GM18508 (cell line): ENCODE measurements around the gene INSL3.

ENCODE experiments used
- ATAC-seq: cut with Tn5 transposase; IDR thresholded peaks from one replicate; pipeline ENCODE4 v1.9.1; 2021; ENCODE audit warnings: moderate number of reproducible peaks; ENCODE audit not compliant: insufficient read depth, unreplicated experiment

Gene INSL3

DNA sequence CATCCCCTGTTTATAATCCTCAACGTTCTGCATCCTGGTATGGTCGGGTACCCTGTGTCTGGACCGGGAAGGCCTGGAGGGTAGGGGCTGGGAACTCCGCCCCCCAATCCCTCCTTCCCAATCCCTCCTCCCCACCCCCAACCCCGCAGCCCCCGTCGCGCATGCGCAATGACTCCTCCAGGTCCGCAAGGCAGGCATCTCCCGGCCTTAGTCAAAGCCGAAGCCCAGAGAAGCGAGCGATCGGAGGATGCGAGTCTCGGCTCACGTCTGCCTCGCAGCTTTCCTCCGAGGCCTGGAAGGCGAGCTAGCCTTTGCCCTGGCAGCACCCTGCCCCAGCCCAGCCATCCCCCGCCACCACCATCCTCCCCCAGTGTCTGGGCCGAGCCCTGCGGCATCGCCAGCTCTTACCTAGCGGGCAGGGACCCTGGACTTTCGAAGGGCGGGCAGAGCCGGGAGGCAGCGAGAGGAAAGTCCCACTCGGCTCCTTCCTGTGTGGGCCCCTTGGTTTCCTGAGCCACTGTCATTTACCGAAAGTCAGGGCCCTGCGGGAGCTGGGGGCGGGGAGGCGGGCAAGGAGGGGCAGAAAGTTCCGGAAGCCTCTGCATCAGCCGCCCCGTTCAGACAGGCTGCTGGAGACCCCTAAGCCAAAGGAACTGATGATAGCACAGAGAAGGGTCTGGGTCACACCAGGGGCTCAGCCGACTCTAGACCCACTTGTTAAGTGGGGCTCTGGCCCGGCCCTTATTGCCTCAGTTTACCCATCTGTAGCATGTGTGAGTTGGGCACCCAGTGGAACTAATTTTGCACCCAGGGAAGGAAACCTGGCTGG, 26.4 kb upstream of the INSL3 start, which contains the start of gene JAK3:
Gene JAK3 (minus strand): TSS at position 445 of the 829 bp plus-strand sequence. CDS start 3,565 bp downstream, outside the sequence.
- ATAC-seq, result no peak

DNA sequence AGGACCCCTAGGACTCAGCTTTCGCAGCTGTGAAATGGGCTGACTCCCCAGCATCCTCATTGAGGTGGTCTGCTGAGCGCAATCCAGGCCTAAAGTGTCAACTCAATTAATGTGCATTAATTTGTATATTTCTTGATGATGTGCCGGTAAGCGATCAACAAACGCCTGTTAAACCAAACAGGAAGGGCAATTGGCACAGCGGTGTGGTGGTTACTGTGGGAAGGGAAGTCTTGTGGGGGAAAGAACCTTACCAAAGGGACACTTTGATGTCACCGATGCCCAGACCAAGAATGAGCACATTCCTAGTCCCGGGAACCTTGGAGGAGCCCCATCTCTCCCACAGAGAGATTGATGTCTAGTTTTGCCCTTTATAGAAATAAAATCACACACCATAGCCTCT, 24.8 kb upstream of the INSL3 start:
- no peak for ATAC-seq

DNA sequence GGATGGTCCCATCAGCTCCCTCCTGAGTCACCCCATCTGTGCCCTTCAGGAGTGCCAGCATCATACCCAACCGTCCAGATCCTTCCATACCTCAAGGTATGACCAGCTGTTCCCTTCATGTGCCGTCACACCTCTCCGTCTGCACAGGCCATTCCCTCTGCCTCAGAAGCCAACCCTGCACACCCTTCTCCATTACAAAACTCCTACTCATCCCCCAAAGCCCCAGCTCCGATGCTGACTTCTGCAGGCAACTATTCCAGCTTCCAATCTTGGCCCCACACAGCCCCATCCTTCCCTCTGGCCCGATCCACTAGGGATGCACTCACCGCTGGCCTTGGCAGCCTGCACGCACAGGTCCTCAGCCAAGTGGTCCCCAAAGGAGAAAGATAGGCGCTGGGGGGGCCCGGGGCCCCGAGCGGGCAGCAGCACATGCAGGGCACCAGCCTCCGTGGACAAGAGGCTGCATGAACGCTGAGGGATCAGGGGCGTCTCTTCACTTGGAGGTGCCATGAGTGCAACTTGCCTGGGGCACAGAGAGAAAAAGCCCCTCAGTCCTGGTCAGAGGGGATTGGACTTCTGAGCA, 22.7 kb upstream of the INSL3 start:
- ATAC-seq, result no peak

DNA sequence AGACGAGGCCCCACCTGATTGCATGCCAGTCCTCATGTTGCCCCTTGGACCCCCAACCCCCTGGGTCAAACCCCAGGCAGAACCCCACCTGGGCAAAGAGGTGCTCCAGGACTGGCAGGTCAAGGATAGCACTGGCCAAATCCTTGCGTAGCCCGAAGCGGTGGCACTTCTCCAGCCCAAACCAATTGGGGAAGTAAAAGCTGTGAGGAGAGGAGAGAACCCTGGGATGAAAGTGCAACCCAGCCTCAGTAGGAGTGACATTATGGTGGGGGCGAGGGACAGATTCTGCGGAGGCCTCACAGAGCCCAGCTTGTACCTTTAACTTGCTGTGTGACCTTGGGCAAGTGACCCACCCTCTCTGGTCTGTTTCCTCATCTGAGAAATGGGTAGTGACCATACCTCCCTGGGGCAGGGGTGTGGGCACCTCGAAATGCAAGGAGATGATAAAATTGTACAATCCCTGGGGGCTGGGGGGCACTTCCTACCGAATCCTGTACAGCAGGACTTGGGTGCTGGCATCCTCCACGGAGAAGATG, 22.0 kb upstream of the INSL3 start:
- no peak for ATAC-seq

DNA sequence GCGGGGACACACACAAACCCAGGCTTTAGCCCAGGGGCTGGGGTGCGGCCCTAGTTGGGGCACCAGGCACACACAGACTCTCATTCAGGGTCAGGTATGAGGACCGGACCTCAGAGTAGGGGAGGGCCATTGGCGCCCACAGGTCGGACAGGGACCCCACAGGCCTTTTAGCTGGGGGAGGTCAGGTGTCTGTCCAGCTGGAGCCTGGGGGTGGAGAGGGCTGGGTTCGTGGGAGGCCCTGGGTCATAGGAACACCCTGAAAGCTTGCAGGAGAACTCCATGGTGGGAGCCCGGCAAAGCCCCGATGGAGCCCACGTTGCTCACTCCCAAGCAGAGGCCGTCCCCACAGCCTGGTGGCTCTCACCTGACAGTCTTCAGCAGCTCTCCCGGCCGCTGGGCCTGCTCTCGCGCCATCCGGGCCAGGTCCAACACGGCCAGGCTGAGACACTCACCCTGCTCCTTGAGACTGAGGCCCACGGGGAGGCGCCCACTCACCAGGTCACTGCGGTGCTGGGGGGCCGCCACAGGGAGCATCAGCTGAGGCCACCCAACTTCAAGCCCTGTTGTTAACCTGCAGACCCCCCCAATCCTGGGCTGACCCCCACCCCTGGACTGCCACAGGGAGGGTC, 21.5 kb upstream of the INSL3 start:
- ATAC-seq, result no peak

DNA sequence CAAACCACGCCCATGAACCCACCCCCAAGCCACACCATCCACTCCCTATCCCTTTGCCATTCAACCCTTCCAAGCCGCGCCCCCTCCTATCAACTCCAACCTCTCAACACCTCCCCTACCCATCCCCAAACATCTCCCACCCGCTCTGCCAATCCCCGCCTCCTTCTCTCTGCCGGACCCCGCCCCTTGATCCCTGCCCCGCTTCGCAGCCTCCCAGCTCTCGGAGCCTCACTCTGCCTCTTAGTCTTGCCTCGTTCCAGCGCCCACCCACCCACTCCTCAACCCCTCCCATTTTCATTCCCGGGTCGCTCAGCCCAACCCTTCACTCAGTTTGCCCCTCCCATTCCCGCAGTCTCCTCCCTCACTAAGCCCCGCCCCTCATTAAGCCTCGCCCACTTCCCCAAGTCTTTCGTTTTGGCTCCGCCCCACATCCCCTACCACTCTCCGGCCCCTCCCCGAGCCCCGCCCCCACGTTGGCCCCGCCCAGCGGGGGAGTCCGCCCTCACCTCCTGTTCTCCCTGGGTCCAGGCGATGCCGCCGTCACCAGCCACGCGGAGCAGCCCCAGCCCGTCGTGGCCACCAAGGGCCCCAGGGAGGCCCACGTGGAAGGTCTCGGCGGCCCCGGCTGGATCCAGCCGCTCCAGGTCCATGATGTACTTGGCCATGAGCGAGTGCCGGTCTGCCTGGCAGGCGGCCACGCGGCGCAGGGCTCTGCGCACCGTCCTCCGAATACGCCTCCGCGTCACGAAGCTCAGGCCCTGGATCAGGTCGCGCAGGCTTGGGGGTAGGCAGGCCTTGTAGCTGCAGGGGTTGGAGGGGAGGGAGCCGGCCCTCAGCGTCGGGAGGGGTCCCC, 20.7 kb upstream of the INSL3 start:
- no peak for ATAC-seq

DNA sequence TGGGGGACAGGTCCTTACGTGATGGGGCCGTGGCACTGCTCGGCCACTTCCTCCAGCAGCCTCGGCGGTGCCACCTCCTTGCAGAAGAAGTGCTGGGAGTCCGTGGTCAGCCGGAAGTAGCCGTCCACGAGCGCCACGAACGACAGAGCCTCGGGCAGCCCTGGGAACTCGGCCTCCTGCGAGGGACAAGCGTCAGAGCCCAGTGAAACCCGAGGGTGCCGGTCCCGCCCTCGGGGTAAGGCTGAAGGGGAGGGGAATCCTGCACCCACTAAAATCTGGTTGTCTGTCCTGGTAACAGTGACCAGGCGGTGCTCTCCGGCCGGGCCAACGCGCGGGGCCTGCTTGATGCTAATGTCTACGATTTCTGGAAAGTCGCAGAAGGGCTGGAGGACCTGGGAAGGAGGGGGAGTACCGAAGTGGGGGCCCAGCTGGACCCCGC, 20.1 kb upstream of the INSL3 start:
- ATAC-seq, result no peak

DNA sequence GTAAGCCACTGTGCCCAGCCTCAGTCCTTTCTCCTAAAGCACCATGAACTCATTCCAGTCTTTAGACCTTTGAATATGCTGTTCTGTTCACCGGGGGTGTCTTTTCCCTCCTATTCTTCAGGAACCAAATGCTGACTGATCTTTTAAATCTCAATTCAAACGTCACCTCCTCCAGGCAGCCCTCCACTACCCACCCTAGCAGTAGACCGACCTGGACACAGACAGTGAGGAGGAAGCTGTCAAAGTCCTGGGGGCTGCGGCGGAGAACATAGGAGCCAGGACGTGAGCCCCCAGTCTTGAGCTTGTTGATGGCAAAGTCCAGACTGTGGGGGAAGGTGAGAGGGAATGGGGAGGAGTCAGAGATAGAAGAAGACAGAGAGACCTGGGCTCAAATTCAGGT, 18.7 kb upstream of the INSL3 start:
- no peak for ATAC-seq

DNA sequence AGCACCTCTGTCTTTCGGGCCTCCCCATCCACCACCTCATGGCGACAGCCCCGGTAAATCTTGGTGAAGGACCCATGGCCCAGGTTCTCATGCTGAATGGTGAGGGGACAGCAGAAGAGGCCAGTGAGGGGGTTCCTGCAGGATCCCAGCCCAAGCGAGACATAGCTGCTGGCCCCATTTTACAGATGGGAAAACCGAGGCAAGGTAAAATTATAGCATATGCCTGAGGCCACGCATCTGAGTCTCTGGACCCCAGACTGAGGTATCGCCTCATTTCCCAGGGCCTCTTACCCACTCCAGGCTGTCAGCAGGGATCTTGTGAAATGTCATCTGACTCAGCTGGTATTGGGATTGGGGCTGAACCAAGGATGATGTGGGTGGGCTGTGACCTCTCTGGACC, 16.7 kb upstream of the INSL3 start:
- no peak for ATAC-seq

DNA sequence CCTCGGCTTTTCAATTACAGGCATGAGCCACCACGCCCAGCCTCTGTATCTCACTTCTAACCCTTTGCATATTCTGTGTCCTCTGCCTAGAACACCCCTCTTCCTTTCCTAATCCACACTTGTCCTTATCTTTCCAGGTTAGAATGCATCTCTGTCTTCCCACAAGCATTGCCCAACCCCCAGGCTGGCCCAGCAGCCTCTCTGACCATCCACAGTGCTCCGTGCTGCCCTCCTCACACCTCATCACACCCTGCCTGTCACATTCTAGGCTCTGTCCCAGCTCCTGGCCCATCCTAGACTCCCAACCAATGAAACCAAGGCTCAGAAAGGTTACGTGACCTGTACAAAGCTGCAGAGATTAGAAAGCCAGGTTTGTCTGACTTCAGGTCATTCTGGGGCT, 15.2 kb upstream of the INSL3 start:
- ATAC-seq, result no peak

DNA sequence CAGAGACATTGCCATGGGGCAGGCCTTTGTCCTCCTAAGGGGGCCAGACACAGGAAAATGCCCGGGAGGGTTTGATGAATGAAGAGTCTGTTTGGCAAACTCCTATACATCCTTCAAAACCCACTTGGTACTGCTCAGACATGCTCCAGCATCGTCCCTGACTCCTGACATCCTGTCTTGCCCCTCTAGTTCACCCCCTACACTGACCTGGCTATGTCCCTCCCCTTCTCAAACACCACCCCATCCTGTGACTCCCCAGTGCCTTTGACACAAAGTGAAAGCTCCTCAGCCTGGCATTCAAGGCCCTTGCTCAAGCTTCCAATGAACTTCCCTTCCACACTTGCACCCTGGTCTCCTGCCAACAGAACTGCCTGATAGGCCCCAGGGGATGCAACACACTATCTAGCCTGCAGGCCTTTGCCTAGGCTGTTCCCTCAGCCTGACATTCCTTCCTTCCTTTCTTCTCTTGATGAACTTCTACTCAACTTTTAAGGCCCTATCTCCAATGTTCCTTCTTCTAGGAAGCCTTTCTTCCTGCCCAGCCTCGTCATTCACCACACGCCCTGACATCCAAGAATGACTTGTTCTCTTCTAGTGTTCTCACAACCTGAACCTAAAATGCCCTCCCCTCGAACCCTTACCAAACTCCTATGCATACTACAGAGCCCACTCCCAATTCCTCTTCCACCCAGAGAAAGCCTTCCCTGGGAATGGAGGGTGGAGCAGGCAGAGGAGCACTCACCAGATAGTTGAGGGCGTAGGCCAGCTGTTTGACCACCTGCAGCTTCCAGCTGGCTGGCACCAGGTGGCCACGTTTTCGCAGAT, 14.1 kb upstream of the INSL3 start:
- no peak for ATAC-seq

DNA sequence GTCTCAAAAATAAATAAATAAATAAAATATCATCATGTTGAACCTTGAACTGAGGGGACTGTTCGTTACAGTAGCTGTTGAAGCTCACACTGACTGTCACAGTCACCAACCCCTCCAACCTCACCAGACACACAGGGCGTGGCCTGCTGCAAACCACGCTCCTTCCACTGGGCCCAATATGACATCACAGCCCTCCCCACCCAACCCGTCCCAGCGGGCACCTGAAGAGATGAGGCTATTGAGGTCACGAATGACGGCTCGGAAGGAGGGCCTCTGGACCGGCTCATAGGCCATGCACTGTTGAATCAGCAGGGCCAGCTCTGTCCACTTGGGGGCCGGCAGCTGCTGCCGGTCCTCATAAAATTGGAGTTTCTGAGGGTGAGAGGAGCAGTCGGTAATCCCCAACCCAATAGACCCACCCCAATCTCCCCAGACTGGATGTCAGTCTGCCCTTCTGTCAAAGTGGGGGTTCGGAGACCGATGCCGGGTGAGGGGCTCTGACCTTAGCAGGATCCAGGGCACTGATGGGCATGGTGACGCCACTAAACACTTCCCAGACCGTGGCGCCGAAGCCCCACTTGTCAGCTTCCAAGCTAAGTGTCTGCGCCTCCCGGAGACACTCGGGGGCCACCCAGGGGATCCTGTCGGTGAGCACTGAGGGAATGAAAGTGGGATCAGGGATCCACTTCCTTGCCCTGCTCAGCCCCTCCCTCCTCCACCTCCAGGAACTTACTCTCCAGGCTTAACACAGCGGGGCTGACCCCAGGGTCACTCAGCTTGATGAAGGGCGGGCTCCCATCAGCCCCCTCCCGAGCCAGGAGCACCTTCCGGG, 13.2 kb upstream of the INSL3 start:
- ATAC-seq, result no peak

DNA sequence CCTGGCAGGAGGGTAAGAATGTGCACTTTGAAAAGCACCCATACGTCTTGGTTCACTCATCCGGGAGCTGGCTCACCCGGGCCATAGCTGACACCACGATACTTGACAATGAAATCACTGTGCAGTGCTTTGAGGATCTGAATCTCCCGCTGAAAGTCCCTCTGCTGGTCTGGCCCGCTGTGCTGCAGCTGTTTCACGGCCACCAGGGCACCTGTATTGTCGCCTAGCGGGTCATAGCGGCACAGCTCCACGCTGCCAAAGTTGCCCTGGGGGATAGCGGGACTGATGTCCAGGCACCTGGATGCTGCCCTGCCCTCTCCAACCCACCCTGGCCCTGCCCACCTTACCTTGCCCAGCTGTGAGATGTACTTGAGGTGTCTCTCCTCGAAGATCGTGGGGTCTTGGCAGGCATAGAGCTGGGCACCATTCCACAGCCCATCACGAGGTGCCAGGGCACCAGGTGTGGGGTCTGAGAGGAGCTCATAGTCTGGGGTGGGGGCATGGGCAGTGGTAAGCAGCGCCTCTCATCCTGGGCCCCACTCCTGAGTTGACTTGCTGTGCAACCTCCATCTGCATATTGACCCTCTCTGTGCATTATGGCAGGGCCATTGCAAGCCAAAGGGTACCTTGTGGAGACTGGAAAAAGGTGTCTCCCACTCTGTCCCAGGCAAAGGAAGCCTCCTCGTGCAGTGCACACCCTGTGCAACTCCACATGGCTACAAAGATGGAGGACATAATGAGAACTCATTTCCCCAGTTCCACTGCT, 11.3 kb upstream of the INSL3 start:
- no peak for ATAC-seq

DNA sequence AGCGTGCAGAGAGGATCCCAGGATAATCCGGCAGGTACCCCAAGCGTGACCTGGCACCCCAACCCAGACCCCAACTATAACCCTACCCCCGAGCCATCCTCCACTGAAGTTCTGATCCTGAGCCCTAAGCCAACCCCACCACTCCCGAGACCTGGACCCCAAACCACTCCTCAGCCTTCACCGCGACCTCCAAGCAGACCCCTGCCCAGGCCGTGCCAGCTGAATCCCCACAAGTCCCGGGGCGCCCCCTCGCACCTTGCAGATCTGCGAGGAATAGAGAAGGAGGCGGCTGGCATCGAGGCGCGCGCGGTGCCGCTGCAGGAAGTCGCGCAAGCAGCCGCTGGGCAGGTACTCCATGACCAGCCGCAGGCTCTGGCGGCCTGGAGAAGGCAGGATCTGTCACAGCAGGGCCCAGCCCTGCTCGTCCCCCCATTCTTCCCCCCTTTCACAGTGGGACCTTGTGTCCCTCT, 10.1 kb upstream of the INSL3 start:
- no peak for ATAC-seq

DNA sequence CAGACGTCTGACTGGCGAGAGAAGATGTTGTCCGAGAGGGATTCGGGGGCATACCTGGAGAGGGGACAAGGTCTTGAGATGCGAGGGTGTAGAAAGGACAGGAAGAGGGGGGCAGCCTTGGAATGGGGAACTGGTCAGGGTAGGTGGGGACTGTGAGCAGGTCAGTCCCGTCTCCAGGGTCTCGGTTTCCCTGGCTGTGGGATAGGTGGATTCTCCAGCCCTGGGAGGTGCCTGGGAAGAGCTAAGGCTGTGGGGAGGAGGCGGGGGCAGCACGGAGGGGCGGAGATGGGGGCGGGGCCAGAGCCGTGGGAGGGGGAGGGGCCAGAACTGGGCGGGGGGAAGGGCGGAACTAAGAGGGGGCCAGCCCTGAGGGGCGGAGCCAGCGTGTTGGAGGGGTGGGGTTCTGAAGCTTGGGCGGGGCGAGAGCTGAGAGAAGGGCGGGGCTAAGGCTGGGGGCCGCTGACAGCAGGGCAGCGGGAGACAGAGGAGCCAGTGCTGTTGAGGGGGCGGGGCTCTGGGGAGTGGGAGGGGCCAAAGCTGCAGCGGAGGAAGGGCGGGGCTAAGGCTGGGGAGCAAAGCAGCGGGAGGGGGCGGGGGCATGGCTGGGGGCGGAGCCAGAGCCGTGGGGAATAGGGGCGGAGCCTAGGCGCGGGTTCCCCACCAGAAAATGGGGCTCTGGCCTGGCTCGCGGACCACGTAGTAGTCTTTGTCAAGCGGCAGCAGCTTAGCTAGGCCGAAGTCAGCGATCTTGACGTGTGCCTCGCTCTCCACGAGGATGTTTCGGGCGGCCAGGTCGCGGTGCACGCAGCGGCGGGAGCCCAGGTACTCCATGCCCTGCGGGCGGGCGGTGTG, 9.5 kb upstream of the INSL3 start:
- ATAC-seq, result no peak

DNA sequence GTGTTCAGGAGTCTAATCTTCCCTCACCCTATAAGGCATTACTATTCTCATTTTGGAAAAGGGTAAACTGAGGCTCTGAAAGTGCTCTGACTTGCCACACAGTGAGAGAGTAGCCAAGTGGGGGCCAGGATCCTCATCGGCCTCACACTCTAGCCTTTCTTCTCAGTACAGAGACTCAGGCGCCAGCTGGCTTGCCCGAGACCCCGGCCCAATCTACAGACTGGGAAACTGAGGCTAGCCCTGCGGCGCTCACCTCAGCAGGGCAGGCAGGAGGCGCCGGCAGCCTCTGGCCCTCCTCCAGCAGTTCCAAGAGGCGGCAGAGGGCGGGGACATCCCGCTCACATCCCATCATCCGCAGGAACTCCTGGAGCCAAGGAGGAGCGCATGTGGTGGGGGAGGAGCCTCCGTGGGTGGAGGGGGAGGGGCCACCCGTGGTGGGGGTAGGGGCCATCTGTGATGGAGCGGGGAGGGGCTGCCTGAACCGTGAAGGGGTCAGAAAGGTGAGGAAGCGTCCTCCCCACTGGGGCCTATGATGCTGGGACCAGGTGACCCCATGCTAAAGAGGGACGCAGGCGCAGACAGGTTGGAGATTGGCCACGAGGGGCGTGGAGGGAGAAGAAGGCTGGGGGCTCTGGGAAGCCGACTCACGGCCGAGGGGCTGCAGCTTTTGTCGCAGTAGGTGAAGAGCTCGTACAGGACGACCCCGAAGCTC, 8.7 kb upstream of the INSL3 start:
- ATAC-seq, result no peak
